K562 (cell line): Measurements from ENCODE around the gene ZNF331. TPM values are rescaled to one million over a fixed set of nuclear protein-coding genes. Genes with fewer than 3 reads are reported as not detected.

Experiments used
- SOX6 ChIP-seq: fragments of 450-650 bp; IDR thresholded peaks from 2 replicates; pipeline ENCODE4 v1.6.1; 2014; ENCODE audit warnings: mild to moderate bottlenecking
- polyA plus RNA-seq, 8 experiments: library from polyadenylated mRNA; depleted of rRNA in 4 of 8; stranded (reverse) in 5 of 8; unstranded in 3 of 8; fragments of >200 nt; fragmentation: Nextera tagmentation in 2 of 8; fragmentation: Illumina TruSeq in 1 of 8; extraction: Ambion mirVana in 2 of 8; extraction: Trizol in 1 of 8; gene quantifications; 2 replicates each; pipeline versions ENCODE4 v1.2.1 to v1.2.3, GENCODE V29; 2011 to 2014; ENCODE audit warnings: inconsistent platforms in 1 of 8, missing spikeins in 1 of 8
- total RNA-seq, 7 experiments: library from RNA; depleted of rRNA in 6 of 7; stranded (reverse); fragments of >200 nt in 6 of 7; fragmentation: Illumina TruSeq in 2 of 7; extraction: Trizol in 2 of 7; gene quantifications; 2 replicates each; pipeline versions ENCODE4 v1.2.1 to v1.2.3, GENCODE V29; 2011 to 2021; ENCODE audit warnings: low replicate concordance in 1 of 7
- TF ChIP-seq, protein P1 (sequence below), 2 experiments: fragments of 450-650 bp in 1 of 2; IDR thresholded peaks; 2 replicates each; pipeline ENCODE4 v1.6.1; 2011 to 2017; ENCODE audit warnings: low read depth in 2 of 2, antibody characterized with exemption in 1 of 2, borderline replicate concordance in 1 of 2, low read length in 1 of 2, mild to moderate bottlenecking in 1 of 2, mixed read lengths in 1 of 2; ENCODE audit not compliant: control insufficient read depth in 1 of 2
- TF ChIP-seq, protein P2 (sequence below), 2 experiments: fragments of 250-450 bp in 1 of 2; fragments of 450-650 bp in 1 of 2; sonication (Bioruptor Pico) in 1 of 2; IDR thresholded peaks; 2 replicates each; pipeline versions ENCODE4 v1.6.1 to v1.8.0; 2016 to 2021; ENCODE audit warnings: mild to moderate bottlenecking in 2 of 2, moderate library complexity in 2 of 2, missing compliant biosample characterization in 1 of 2, missing genetic modification characterization in 1 of 2
- TF ChIP-seq, protein P3 (sequence below): sonication (generic); formaldehyde crosslinking; IDR thresholded peaks from 2 replicates; pipeline ENCODE4 v1.8.0; 2022; ENCODE audit warnings: mild to moderate bottlenecking, missing genetic modification reagents
- TF ChIP-seq, protein P4 (sequence below): fragments of 250-450 bp; sonication (Bioruptor Pico); IDR thresholded peaks from 2 replicates; pipeline ENCODE4 v1.4.0; 2020; ENCODE audit warnings: mild to moderate bottlenecking, moderate library complexity, borderline replicate concordance
- TF ChIP-seq, protein P5 (sequence below): sonication (generic); formaldehyde crosslinking; IDR thresholded peaks from 2 replicates; pipeline ENCODE4 v1.8.0; 2022; ENCODE audit warnings: missing genetic modification reagents, mild to moderate bottlenecking, borderline replicate concordance
- TF ChIP-seq, protein P6 (sequence below): sonication (generic); formaldehyde crosslinking; IDR thresholded peaks from 2 replicates; pipeline ENCODE4 v1.8.1; 2023; ENCODE audit warnings: missing genetic modification reagents, mild to moderate bottlenecking, borderline replicate concordance

Gene ZNF331
- total and polyA plus RNA-seq, 9 of the 15 experiments (the other 6 are each of a cell fraction or from before 2014, with no cell fraction given), result 0.23 to 2.7 (median 0.76) TPM

DNA sequence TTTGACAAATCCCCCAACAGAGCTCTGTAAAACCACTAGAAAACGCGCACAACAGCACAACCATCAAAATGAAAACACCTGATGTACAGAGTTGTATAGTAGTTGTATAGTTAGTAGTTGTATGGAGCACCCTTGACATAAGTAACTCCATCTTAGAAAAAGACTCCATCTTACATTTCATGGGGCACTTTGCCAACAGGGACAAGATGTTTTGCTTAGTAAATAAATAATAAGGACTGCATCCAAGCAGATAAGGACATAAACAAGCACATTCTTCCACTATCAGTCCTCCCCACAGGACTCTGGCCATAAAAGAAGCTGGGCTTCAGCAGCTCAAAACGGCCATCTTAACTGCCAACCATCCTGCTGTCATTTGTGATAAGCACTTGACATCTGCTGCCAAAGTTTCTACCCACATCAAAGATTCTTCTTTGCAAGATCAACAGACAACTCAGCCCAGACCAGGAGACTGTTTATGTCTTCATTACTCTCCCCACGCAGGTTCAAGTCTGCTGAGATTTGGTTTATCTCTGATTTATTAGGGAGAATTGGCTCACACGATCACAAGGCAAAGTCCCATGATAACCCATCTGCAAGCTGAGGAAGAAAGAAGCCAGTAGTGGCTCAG, 20.7 kb upstream of the ZNF331 start (continued):
- TF ChIP-seq, protein P1, sequence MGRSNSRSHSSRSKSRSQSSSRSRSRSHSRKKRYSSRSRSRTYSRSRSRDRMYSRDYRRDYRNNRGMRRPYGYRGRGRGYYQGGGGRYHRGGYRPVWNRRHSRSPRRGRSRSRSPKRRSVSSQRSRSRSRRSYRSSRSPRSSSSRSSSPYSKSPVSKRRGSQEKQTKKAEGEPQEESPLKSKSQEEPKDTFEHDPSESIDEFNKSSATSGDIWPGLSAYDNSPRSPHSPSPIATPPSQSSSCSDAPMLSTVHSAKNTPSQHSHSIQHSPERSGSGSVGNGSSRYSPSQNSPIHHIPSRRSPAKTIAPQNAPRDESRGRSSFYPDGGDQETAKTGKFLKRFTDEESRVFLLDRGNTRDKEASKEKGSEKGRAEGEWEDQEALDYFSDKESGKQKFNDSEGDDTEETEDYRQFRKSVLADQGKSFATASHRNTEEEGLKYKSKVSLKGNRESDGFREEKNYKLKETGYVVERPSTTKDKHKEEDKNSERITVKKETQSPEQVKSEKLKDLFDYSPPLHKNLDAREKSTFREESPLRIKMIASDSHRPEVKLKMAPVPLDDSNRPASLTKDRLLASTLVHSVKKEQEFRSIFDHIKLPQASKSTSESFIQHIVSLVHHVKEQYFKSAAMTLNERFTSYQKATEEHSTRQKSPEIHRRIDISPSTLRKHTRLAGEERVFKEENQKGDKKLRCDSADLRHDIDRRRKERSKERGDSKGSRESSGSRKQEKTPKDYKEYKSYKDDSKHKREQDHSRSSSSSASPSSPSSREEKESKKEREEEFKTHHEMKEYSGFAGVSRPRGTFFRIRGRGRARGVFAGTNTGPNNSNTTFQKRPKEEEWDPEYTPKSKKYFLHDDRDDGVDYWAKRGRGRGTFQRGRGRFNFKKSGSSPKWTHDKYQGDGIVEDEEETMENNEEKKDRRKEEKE (IDR thresholded peaks at IDR 0.05; ENCODE audit: borderline replicate concordance in 1 of 2, control insufficient read depth in 1 of 2, low read depth in 2 of 2, low read length in 1 of 2), result no peak
- TF ChIP-seq, protein P2, sequence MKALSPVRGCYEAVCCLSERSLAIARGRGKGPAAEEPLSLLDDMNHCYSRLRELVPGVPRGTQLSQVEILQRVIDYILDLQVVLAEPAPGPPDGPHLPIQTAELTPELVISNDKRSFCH (CRISPR knock-in tag; IDR thresholded peaks at IDR 0.05), result peak; percentile 93
- TF ChIP-seq, protein P2 (tag; IDR thresholded peaks at IDR 0.05), result peak; percentile 76
- TF ChIP-seq SOX6, result peak; percentile 53
- TF ChIP-seq, protein P3, sequence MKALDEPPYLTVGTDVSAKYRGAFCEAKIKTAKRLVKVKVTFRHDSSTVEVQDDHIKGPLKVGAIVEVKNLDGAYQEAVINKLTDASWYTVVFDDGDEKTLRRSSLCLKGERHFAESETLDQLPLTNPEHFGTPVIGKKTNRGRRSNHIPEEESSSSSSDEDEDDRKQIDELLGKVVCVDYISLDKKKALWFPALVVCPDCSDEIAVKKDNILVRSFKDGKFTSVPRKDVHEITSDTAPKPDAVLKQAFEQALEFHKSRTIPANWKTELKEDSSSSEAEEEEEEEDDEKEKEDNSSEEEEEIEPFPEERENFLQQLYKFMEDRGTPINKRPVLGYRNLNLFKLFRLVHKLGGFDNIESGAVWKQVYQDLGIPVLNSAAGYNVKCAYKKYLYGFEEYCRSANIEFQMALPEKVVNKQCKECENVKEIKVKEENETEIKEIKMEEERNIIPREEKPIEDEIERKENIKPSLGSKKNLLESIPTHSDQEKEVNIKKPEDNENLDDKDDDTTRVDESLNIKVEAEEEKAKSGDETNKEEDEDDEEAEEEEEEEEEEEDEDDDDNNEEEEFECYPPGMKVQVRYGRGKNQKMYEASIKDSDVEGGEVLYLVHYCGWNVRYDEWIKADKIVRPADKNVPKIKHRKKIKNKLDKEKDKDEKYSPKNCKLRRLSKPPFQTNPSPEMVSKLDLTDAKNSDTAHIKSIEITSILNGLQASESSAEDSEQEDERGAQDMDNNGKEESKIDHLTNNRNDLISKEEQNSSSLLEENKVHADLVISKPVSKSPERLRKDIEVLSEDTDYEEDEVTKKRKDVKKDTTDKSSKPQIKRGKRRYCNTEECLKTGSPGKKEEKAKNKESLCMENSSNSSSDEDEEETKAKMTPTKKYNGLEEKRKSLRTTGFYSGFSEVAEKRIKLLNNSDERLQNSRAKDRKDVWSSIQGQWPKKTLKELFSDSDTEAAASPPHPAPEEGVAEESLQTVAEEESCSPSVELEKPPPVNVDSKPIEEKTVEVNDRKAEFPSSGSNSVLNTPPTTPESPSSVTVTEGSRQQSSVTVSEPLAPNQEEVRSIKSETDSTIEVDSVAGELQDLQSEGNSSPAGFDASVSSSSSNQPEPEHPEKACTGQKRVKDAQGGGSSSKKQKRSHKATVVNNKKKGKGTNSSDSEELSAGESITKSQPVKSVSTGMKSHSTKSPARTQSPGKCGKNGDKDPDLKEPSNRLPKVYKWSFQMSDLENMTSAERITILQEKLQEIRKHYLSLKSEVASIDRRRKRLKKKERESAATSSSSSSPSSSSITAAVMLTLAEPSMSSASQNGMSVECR, result no peak
- TF ChIP-seq, protein P4, sequence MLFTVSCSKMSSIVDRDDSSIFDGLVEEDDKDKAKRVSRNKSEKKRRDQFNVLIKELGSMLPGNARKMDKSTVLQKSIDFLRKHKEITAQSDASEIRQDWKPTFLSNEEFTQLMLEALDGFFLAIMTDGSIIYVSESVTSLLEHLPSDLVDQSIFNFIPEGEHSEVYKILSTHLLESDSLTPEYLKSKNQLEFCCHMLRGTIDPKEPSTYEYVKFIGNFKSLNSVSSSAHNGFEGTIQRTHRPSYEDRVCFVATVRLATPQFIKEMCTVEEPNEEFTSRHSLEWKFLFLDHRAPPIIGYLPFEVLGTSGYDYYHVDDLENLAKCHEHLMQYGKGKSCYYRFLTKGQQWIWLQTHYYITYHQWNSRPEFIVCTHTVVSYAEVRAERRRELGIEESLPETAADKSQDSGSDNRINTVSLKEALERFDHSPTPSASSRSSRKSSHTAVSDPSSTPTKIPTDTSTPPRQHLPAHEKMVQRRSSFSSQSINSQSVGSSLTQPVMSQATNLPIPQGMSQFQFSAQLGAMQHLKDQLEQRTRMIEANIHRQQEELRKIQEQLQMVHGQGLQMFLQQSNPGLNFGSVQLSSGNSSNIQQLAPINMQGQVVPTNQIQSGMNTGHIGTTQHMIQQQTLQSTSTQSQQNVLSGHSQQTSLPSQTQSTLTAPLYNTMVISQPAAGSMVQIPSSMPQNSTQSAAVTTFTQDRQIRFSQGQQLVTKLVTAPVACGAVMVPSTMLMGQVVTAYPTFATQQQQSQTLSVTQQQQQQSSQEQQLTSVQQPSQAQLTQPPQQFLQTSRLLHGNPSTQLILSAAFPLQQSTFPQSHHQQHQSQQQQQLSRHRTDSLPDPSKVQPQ (CRISPR knock-in tag), result peak; percentile 88; the same call in 1 of the 2 replicates
- TF ChIP-seq, protein P5, sequence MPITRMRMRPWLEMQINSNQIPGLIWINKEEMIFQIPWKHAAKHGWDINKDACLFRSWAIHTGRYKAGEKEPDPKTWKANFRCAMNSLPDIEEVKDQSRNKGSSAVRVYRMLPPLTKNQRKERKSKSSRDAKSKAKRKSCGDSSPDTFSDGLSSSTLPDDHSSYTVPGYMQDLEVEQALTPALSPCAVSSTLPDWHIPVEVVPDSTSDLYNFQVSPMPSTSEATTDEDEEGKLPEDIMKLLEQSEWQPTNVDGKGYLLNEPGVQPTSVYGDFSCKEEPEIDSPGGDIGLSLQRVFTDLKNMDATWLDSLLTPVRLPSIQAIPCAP, result no peak
- TF ChIP-seq, protein P6, sequence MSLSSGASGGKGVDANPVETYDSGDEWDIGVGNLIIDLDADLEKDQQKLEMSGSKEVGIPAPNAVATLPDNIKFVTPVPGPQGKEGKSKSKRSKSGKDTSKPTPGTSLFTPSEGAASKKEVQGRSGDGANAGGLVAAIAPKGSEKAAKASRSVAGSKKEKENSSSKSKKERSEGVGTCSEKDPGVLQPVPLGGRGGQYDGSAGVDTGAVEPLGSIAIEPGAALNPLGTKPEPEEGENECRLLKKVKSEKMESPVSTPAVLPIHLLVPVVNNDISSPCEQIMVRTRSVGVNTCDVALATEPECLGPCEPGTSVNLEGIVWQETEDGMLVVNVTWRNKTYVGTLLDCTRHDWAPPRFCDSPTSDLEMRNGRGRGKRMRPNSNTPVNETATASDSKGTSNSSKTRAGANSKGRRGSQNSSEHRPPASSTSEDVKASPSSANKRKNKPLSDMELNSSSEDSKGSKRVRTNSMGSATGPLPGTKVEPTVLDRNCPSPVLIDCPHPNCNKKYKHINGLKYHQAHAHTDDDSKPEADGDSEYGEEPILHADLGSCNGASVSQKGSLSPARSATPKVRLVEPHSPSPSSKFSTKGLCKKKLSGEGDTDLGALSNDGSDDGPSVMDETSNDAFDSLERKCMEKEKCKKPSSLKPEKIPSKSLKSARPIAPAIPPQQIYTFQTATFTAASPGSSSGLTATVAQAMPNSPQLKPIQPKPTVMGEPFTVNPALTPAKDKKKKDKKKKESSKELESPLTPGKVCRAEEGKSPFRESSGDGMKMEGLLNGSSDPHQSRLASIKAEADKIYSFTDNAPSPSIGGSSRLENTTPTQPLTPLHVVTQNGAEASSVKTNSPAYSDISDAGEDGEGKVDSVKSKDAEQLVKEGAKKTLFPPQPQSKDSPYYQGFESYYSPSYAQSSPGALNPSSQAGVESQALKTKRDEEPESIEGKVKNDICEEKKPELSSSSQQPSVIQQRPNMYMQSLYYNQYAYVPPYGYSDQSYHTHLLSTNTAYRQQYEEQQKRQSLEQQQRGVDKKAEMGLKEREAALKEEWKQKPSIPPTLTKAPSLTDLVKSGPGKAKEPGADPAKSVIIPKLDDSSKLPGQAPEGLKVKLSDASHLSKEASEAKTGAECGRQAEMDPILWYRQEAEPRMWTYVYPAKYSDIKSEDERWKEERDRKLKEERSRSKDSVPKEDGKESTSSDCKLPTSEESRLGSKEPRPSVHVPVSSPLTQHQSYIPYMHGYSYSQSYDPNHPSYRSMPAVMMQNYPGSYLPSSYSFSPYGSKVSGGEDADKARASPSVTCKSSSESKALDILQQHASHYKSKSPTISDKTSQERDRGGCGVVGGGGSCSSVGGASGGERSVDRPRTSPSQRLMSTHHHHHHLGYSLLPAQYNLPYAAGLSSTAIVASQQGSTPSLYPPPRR (CRISPR knock-in tag), result no peak
